DOHH2 (cell line): ENCODE data around the gene SERPINC1.

ENCODE experiments used
- CTCF ChIP-seq: fragments of 200-600 bp; sonication (generic); IDR thresholded peaks from one replicate; pipeline ENCODE4 v1.5.1; 2014; ENCODE audit warnings: antibody characterized with exemption, mild to moderate bottlenecking, low read depth, low read length; ENCODE audit not compliant: poor library complexity, severe bottlenecking
- EZH2phosphoT487 ChIP-seq: fragments of 200-600 bp; sonication (generic); IDR thresholded peaks from 2 replicates; pipeline ENCODE4 v1.6.1; 2017; ENCODE audit warnings: borderline replicate concordance, mild to moderate bottlenecking, antibody characterized with exemption, low read length, moderate library complexity, mixed read lengths

DNA sequence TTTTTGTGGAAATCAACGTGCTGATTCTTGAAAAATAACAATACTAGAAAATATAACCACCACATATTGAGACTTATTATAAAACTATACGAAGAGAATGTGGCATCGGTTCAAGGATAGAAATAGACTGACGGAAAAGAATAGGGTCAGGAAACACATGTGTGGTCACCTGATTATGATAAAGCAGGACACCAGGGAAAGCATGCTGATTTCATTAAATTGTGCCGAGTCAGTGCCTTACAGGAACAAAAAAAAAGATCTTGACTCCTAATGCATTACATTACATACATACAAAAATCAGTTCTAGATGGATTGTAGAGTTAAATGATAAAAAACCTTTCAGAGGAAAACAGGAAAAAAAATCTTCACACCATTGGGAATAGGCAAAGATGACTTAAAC, 43.5 kb upstream of the SERPINC1 start:
- TF ChIP-seq CTCF = no peak
- no peak for TF ChIP-seq EZH2phosphoT487
